ENCODE results near the gene LYRM4. TPM values are rescaled to one million over a fixed set of nuclear protein-coding genes. Genes with fewer than 3 reads are reported as not detected.

LYRM4 gene
- total RNA-seq, 1 experiment from 2014 or later = 39.1 TPM

DNA sequence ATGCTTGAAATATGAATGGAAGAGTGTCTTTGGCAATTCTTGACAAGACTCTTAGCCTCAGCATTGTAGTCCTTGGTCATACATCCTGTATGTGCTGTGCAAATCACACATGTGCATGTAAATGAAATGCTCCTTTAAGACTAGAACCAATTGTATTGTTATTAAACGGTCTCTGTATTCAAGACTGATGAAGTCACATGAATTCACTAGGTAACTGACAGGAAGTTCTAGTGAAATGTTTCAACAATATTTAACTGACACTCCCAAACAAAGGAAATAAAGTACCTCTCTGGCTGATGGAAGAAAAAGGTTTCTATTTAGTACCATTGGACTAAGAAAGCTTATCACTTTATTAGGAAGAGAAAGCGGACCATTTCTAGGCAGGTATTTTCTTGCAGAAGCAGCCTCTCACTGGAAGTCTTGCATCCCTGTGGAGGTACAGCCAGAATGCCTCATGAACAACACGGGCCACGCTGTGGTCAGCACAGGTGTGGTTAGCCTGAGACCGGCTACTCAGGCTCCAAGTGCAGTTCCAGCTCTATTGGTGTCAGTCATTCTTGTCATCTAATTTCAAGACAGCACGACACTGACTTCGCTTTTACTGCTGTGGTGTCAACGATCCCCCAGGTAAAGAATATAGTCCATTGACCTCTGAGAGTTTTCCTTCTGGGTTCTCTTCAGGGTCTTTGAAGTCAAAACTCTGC, 158.3 kb downstream of the LYRM4 start:
- in situ Hi-C loops (cut with HindIII; ENCODE audit: low pct_unique_long_range_greater_than_20kb, low sequenced_read_pairs) = no loop called here
- no peak for DNase-seq (ENCODE audit: low read depth)

DNA sequence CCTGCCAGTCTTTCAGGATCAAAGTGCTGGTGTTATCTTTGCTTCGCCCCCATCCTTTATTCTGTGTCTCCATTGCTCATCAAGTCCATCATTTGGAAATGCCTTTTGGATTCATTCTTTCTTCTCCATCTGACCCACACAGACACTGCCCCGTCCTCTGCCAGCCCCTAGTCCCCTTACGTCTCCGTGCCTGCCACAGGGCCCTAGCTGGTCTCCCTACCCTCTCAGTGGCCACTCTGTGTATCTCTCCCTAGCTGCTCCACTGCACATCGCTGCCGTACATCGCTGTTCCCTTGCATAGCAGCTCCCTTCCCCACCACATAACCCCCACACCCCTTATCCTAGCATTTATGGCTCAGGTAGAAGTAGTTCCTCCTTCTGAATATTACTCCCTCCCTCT, 159.9 kb downstream of the LYRM4 start:
- in situ Hi-C loops (cut with HindIII; ENCODE audit: low pct_unique_long_range_greater_than_20kb, low sequenced_read_pairs) = no loop called here

DNA sequence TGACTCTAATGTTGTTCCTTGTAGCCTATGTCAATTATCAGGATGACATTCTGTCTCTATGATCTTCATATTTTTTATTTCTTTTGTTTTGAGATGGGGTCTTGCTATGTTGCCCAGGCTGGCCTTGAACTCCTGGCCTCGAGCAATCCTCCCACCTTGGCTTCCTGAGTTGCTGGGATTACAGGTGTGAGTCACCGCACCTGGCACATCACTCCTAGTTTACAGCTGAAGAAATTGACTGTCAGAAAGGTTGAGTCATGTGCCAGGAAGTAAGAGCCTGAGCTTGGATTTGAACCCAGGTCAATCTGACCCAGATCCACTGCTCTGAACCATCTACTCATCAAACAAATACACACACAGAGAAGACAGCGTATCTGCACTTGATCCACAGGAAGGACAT, 161.2 kb downstream of the LYRM4 start:
- DNase-seq (ENCODE audit: low read depth) = no peak
- in situ Hi-C loops (cut with HindIII; ENCODE audit: low pct_unique_long_range_greater_than_20kb, low sequenced_read_pairs) = no loop called here

More for the DNA sequence above, 159.9 kb downstream of the LYRM4 start:
- no peak for DNase-seq (ENCODE audit: low read depth)

DNA sequence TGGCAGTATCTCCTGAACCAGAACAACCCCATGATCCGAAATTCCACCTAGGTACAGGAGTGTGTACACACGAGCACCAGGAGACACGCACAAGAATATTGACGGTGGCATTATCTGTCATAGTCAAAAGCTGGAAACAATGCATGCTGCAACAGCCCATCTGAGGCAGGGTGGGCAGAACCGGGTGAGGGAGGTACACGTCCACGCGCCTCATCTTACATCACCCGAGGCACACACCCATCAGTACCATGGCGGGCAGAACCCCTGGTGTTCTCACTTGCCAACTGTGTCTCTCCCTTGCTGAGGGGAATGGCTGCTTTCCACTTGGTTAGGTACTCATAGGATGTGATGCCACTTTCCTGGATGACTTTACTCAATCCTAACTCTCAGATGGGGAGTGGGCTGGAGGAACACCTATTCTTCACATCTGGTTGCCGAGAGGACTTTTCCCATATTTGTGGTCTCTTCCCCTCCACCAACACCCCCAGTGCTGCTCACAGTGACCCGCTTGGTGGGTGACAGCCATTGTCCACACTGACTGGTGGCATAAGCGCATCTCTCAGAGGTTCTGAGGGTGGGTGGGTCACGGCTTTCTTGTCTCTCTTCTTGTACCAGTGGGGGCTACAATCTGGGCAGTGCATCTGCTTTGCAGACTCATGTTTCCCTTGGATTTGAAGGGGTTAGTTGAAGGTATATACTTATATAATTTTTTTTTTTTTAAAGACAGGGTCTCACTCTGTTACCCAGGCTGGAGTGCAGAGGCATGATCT, 162.1 kb downstream of the LYRM4 start:
- in situ Hi-C loops (cut with HindIII; ENCODE audit: low pct_unique_long_range_greater_than_20kb, low sequenced_read_pairs) = no loop called here
- DNase-seq (ENCODE audit: low read depth) = no peak

DNA sequence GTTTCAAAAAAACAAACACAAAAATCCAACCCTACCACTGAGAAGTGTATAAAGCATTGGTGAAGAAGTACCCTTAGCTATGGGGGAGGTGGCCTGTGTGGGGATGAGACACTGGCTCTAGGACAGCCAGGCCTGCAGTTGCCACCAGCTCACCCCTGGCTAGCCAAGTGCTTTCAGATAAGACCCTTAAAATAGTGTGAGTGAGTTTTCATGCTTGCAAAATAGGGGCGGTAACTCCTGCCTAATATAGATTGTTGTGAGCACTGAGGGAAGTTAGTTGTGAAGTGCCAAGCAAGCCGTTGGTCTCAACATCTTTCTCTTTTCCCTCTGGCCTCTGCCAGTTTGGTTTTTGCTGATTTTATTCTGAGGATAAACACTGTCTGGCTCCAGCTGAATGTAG, 164.3 kb downstream of the LYRM4 start:
- in situ Hi-C loops (cut with HindIII; ENCODE audit: low pct_unique_long_range_greater_than_20kb, low sequenced_read_pairs) = no loop called here
- no peak for DNase-seq (ENCODE audit: low read depth)

DNA sequence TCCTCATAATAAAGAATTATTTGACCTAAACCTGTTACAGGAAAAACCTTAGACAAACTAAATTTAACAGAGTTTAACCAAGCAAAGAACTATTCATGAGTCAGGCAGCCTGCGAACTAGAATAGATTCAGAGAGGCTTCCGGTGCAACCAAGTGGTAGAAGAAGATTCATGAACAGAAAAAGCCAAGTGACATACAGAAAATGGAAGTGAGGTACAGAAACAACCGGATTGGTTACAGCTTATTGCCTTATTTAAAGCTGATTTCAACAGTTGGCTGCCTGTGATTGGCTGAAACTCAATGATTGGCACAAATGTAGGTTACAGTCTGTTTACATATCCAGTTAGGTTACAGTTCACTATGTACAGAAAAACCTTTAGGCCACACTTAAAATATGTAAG, 165.5 kb downstream of the LYRM4 start:
- DNase-seq (ENCODE audit: low read depth) = peak; percentile 87
- in situ Hi-C loops (cut with HindIII; ENCODE audit: low pct_unique_long_range_greater_than_20kb, low sequenced_read_pairs) = no loop called here

DNA sequence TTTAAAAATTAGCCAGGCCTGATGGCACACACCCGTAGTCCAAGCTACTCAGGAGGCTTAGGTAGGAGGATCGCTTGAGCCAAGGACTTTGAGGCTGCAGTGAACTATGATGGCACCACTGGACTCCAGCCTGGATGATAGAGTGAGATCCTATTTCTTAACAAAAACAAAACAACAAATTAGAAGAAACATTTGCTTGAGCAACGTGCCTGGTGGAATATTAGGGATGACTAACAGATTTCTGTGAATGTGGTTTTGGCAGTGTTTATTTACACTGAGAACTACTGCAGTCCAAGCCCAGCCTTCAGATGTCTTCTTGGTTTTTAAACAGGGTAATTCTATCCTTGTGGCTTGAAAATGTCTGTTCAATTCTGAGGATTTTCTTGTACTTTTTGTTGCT, 166.4 kb downstream of the LYRM4 start:
- in situ Hi-C loops (cut with HindIII; ENCODE audit: low pct_unique_long_range_greater_than_20kb, low sequenced_read_pairs) = no loop called here
- DNase-seq (ENCODE audit: low read depth) = peak; percentile 91

DNA sequence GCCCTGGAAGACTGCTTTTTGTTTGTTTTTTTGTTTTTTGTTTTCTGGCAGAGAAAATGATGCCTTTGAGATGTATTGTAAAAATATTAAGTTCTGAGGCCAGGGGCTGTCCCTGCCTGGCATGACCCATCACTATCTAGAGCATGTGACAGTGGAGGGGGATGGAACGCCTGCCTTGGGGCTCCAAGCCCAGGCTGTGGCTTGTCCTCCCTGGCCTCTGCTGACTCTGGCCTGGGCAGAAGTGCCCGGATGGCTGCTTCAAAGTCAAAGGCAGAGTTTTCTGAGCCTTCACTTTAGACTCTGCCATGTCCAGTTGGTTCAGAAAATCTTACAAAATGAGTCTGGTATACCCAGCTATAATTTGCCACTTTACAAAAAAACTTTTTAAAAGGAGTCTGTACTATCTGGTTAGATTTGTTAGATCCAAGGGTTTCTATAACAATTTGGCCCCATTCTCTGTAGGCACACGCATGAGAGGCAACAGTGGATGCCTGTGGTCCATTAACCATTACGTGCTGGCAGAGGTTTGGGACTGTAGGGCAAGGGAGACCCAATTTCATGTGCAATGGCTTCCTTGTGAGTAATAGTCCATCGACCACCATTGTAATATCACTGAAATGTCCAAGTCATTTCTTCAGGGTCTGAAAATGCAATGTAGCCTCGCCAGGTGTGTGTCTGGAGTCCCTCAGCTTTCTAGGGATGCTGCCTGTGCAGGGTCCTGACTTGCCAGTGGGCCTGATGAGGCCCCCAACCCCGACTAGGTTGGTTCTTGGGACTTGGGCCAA, 167.3 kb downstream of the LYRM4 start:
- DNase-seq (ENCODE audit: low read depth) = no peak
- in situ Hi-C loops (cut with HindIII; ENCODE audit: low pct_unique_long_range_greater_than_20kb, low sequenced_read_pairs) = no loop called here

DNA sequence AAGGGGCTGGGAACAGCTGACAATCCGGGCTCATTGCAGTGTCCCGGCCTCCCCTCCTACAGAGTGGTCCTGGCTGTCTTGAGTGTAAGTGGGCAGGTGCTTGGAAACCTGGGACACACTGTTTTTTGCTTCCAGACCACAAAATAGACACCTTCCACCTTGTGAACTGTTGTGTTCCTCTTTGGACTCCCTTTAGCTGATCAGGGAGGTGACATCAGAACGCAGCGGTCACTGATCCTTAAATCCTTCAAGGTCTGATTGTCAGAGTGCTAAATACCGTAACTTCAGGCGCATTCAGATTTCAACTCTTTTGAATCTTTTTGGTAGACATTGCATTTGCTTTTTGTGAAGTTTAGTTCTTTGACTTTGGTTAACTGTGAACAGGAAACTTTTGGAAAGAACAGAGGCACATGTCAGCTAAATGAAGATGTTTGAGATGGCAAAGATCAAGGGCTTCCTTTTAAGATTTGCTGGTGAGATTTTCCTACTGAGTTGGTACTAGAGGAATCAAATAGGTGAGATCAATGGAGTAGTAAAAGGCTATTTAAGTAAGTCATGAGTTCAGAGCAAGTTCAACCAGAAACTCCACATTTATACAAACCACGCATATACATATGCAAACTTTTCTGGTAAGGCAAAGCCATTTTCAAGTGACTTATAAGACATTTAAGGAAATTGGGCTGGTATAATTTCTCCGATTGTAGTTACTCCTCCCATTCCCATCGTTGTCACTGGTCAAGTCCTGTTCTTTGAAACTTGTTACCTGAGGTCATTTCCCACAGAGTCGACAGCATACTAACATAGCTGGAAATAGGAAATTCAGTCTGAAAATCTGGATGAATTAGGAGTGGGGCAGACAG, 169.3 kb downstream of the LYRM4 start:
- no peak for DNase-seq (ENCODE audit: low read depth)
- in situ Hi-C loops (cut with HindIII; ENCODE audit: low pct_unique_long_range_greater_than_20kb, low sequenced_read_pairs) = no loop called here

DNA sequence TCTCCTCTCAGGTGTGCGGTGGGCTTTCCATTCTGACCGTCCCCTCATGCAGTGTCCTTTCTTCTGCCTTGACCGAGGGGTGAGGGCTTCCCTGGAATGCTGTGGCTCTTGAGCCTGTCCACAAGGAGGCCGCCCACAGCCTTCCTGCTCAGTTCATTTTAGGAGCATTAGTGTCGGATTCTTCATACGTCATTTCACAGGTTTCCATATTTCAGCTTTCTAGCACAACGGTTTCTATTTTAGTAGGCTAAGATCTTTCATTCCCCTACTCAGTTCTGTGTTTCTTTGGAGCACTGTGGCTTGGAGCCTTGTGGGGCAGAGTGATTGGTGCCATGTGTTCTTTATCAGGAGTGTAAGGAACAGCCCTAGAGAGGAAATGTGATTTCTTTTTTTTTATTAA, 170.1 kb downstream of the LYRM4 start:
- in situ Hi-C loops (cut with HindIII; ENCODE audit: low pct_unique_long_range_greater_than_20kb, low sequenced_read_pairs) = no loop called here

DNA sequence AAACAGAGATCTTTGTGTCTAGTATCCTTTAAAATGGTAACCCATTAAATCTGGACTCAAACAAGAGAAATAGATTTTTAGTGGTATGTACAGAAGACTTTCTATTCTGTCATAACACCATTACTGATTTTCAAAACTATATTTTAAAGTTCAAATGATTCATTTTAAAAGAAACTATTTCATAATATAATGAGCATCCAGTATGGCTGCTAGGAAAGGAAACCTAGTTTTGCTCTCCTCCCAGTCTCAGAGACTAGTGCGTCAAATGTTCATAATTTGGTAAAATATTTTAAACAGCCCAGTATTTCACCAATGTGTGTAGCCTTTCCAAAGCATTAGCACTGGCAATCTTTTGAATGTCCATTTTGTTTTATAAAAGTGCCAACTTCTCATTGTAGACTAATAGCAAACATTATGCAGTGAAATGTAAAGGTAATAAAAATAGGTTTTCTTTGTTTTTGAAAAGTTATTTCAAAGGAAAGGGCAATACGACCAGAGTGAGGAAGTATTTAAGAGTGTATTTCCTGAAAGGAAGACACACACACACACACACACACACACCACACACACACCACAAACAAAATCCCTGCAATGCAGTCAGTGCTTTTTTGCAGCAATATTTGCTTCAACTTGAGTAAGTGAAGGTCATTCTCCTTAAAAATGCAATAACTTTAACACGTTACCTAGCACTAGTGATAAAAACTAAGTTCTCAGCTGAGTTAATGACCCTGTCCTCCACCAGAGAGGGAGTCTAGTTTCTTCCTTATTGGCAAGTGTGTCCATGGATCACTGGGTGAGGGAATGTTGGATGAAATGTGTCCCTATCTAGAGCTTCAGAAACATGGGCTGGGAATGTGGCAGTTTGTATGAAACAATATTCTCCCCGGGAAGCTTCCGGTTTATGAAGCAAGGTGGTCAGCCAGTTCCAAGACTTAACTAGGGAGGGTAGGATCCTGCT, 171.0 kb downstream of the LYRM4 start:
- peak; percentile 38 for DNase-seq (ENCODE audit: low read depth)
- in situ Hi-C loops (cut with HindIII; ENCODE audit: low pct_unique_long_range_greater_than_20kb, low sequenced_read_pairs) = no loop called here

More for the DNA sequence above, 170.1 kb downstream of the LYRM4 start:
- DNase-seq (ENCODE audit: low read depth) = no peak

DNA sequence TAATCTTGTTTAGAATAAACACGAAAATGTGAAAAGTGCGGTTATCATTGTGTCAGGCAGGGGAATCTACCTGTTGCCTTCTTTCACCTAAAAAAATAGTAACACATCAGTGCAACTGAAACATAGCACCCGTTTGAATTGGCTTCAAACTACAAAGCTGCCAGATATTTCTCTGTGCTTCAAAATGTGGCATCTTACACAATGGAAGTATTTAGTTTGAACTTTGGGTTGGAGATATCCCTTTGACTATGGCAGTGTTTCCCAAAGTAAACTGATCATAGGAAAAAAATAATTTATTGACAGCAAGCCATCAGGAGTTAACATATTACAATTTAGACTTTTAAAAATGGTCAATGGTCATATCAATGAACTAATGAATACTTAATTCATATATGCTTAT, 172.0 kb downstream of the LYRM4 start:
- DNase-seq (ENCODE audit: low read depth) = no peak

DNA sequence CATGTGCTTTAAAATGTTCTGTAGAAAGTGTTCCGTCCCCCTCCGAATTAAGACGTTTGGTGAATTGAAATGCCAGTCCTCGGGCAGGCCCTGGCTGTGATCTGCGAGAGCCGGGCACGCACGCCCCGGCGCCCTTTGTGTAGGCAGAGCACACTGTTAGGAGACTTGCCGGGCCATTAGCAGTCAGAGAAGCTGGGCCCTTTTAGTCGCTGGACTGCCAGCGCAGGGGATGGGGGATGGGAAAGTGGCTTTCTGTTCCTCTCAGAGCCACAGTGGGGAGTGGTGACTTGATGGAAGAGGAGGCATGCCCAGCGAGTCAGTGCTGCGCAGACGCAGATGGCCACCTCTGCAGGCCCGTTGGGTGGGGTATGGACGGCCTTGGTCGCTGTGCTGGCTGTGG, 173.4 kb downstream of the LYRM4 start:
- DNase-seq (ENCODE audit: low read depth) = no peak
- in situ Hi-C loops (cut with HindIII; ENCODE audit: low pct_unique_long_range_greater_than_20kb, low sequenced_read_pairs) = no loop called here

More for the DNA sequence above, 172.0 kb downstream of the LYRM4 start:
- in situ Hi-C loops (cut with HindIII; ENCODE audit: low pct_unique_long_range_greater_than_20kb, low sequenced_read_pairs) = no loop called here

DNA sequence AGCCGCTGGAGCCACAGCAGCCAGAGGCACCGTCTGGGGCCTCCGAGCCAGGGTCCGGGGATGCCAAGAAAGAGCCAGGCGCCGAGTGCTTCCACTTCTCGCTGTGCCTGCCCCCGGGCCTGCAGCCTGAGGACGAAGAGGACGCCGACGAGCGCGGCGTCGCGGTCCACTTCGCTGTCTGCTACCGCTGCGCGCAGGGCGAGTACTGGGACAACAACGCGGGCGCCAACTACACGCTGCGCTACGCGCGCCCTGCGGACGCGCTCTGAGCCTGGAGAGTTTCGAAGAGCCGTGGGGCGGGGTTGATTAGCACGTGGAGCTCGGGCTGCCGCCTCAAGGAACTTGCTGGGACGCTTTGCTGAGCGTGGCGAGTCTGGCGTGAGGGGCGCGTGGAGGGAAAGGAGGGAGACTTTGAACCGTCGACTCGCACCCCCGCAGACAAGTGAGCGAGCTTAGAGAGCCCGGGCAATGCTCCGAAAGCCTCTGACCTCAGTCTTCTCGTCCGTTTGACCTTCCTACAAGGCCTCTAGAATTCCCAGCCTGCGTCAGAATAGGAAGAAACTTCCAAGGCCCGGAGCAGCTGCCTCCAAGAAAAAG, 174.4 kb downstream of the LYRM4 start:
- no peak for DNase-seq (ENCODE audit: low read depth)
- in situ Hi-C loops (cut with HindIII; ENCODE audit: low pct_unique_long_range_greater_than_20kb, low sequenced_read_pairs) = no loop called here

DNA sequence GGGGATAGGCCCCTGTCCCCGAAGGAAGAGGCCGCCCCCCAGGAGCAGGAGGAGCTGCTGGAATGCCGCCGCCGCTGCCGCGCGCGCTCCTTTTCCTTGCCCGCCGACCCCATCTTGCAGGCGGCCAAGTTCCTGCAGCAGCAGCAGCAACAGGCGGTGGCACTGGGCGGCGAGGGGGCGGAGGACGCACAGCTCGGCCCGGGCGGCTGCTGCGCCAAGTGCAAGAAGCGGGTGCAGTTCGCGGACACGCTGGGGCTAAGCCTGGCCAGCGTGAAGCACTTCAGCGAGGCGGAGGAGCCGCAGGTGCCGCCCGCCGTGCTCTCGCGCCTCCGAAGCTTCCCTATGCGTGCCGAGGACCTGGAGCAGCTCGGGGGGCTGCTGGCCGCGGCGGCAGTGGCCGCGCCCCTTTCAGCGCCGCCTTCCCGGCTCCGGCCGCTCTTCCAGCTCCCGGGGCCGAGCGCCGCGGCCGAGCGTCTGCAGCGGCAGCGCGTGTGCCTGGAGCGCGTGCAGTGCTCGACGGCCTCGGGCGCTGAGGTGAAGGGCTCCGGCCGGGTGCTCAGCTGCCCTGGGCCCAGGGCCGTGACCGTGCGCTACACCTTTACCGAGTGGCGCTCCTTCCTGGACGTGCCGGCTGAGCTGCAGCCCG, 175.0 kb downstream of the LYRM4 start:
- in situ Hi-C loops (cut with HindIII; ENCODE audit: low pct_unique_long_range_greater_than_20kb, low sequenced_read_pairs) = no loop called here
- DNase-seq (ENCODE audit: low read depth) = no peak
